Activated CD4-positive, alpha-beta T cell treated with anti-CD3 and anti-CD28 coated beads, Interleukin-2, amount 50 U/mL, for 1 hour (primary cell): ENCODE results near the gene RPL7A.
A peak's percentile ranks its signal among the peaks of the same experiment; 100 is the strongest.

Experiments
- DNase-seq: peaks from one replicate; pipeline ENCODE4 v3.0.0-alpha.2; 2020

The RPL7A gene

DNA sequence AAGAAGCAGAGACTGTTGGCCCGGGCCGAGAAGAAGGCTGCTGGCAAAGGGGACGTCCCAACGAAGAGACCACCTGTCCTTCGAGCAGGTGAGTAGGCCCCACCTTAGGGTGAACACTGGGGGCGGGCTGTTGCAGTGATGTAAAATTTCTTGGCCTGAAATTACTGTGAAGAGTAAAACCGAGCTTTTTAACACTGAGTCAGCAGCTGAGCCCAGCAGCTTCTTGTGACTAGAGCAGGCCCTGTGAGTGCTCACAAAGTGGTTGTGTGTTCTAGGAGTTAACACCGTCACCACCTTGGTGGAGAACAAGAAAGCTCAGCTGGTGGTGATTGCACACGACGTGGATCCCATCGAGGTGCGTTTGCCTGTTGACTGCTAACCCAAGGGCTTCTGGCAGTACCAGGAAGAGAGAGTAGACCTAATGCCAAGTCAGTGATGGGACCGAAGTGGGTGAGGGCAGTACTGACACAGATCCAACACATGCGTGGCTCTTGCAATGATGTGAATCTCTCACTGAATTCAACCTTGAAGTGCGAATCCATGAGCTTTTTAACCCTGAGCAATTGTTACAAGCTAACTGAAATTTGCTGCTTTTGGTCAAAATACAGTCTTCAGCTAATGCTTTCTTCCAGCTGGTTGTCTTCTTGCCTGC lies 2.1 kb downstream of the RPL7A start:
- DNase-seq = no peak

DNA sequence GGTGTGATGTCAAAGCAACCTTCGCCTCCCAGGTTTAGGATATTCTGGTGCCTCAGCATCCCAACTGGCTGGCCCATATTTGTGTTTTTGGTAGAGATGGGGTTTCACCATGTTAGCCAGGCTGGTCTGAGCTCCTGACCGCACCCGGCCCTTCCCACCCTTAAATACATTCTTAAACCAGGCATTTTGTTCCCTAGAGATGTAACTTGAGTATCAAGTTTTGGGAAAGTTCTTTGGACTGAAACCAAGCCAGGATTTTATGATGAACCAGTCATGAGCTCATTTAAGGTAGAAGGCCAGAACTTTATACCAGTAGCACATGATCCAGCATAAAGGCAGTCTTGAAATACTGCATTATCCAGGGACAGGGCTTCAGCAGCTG lies 3.5 kb downstream of the RPL7A start:
- no peak for DNase-seq

DNA sequence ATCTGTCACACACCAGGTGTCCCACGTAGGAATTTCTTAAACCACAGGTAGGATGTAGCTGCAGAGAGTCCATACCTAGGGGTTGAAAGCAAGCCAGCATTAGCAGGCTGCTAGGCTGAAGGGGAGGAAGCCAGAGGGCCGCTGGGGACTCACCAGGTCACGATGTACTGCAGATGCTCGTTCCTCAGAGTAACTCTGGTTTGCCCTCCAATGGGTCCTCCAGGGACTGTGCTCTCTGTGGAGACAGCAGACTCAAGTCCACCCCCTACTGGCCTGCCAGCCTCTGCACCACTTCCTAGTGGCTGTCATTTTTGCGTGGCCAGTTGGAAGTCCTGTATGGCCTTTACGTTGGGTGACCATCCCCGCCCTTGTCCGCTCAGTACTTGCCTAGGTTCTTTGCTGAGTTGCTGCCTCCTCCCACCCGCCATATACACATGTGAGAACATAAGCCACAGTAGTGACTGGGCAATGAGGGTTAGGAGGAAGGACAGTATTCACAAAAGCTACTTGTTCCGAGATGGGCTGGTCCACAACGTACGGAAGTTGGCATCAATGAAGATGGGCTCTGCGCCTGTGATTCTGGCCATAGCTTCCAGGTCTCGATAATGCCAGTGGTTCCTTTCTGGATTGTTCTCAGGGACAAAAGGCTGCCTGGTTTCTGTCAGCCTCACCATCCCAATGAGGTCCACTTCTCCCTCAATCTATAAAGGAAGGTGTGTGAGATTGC lies 4.1 kb downstream of the RPL7A start:
- DNase-seq = no peak

DNA sequence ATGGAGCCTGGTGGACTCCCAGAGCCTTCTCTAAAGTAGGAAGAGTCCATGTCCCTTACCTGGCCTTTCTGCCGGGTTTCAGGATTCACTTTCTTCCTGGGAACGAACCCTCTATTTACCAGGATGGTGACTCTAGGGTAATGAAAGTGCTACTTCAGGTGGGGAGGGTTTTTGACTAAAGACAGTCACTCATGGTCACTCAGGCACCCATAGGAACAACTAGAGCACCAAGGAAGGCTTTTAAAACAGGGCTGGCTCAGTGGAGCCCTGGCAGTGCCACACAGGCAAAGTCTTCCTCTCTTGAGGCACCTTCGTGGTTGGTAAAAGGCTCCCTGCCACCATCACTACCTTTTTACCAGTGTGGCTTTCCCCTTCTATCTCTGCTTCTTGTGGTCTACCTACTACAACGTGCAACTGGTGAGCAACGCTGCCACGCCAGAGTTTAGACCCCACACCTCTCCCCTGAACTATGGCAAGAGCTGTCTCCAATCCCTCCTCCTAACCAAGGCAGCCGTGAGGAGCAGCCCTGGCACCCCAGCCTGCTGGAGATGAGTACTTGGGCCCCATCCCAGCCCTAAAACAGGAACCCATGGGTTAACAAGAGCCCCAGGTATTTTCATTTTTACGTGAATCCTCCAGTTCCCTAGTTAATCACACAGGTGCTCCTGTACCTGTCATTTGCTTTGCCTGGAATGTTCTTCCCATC lies 4.8 kb downstream of the RPL7A start:
- no peak for DNase-seq

DNA sequence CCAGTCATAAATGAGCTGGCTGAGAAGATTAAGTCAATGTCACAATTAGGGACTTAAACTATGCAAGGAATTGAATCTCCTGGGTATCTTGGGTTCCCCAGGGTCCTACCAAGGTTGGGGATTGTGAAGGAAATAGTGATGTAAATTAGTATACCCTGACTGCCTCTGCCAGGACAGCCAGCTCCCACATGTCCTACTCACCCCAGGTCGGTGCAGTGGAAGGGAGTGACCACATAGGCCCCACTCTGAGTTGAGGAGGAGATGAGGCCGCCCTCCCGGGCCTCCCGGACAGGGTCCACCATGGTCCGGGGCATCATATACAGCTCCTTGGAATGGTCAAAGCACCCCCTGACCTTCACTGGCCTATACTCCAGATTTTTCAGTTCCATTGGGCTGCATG lies 5.5 kb downstream of the RPL7A start:
- no peak for DNase-seq

DNA sequence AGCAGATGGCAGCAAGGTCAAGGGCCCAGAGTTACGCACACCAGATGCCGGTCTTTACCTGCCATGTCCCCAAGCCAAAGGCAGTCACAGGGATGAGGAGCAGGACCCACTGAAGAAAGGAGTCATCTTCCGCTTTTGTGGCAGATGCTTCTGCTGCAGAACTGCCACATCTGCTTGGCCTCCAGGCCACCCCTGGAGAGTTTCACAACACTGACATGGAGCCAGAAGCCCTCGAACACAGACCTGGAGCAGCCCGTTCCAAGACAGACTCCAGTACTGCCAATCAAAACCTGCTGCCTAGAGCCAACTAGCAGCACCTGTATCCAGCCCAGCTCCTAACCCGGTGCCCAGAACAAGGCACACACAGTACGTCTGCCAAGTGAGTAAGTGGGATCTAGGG lies 6.7 kb downstream of the RPL7A start:
- DNase-seq = no peak

DNA sequence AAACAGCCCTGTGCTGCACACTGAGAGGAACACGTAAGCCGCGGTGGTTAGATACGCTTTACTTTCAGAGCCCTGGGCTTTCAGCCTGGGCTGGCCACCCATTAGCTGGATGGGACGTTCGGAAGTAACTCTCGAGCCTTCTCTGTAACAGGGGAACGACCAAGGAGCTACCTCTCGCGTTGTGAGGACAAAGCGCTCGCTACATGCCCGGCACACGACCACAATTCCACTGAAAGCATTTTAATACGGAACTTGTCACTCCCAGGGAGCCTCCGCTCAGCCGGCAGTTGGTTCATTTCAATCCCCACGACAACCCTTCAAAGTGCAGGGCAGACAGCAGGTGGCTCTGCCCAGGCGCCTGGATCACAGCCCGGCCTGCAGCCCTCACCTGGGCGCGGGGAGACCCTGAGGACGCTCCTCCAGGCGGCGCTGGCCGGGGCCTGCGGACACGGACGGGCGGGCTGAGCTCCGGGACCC lies 7.9 kb downstream of the RPL7A start:
- DNase-seq = no peak

DNA sequence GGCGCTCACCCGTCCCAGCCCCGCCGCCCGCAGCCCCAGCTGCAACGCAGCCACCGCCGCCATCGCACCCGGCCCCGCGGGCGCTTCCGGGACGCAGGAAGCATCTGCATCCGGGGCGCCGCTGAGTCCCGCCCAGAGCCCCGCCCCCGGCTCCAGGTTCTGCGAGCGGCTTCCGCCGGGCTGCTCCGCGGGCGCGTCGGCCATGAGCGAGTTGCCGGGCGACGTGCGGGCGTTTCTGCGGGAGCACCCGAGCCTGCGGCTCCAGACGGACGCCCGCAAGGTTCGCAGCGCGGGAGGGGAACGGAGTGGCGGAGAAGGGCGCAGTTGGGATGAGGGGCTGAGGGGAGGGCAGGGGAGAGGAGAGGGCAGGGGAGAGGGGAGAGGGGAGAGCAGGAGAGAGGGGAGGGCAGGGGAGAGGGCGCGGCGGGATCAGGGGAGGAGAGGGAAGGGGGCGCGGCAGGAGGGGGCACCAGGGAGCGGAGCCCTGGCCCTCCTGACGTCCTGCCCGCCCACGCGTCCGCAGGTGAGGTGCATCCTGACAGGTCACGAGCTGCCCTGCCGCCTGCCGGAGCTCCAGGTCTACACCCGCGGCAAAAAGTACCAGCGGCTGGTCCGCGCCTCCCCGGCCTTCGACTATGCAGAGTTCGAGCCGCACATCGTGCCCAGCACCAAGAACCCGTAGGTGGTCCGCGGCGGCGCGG lies 8.5 kb downstream of the RPL7A start, which contains the start of the genes SURF1 and SURF2:
TSS of gene SURF1 (minus strand) at position 97 of the 701 bp plus-strand sequence. CDS start at position 63, 34 bp downstream.
TSS of gene SURF2 (plus strand) at position 160 of the 701 bp plus-strand sequence. CDS start at position 203, 43 bp downstream.
- DNase-seq = peak; percentile 91

DNA sequence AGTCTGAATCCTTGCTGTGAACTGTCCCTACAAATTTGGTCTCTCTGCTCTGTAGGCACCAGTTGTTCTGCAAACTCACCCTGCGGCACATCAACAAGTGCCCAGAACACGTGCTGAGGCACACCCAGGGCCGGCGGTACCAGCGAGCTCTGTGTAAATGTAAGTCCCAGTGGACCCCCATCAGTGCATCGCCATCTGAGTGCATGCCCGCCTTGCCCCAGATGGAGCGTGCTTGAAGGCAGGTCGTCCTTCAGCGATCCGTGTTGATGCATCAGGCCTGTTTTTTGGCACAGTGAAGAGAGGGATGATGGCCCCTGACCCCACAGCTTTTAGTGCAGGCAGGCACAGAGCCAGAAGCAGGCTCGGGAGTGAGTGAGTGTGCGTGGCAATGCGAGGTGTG lies 9.6 kb downstream of the RPL7A start:
- no peak for DNase-seq

DNA sequence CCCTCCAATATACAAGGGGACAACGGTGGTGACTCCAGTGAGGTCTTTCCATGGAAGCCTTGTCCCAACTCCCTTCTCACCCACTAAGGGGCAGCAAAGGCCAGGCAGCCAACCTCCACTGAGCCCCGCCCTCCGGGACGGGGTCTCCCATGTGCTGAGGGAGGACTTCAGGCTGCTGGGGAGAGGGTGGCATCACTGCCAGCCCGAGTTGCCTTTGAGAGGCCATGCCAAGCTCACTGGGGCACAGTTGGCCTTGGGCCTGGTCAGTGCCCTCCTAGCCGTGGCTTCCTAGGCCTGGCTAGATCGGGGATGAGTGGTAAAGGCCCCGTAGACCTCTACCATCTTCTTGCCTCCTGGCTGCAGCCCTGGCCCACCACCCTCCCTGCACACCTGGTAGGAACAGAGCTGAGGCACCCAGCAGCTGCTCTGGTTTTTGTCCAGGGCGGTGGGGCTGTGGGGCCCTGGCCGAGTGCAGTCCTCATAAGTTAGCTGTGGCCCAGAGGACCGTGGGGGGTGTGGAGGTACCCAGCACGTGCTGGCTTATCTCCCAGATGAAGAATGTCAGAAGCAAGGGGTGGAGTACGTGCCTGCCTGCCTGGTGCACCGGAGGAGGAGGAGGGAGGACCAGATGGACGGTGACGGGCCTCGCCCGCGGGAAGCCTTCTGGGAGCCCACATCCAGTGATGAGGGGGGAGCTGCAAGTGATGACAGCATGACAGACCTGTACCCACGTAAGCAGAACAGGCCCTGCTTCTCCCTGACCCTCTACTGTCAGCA lies 11.6 kb downstream of the RPL7A start:
- no peak for DNase-seq

DNA sequence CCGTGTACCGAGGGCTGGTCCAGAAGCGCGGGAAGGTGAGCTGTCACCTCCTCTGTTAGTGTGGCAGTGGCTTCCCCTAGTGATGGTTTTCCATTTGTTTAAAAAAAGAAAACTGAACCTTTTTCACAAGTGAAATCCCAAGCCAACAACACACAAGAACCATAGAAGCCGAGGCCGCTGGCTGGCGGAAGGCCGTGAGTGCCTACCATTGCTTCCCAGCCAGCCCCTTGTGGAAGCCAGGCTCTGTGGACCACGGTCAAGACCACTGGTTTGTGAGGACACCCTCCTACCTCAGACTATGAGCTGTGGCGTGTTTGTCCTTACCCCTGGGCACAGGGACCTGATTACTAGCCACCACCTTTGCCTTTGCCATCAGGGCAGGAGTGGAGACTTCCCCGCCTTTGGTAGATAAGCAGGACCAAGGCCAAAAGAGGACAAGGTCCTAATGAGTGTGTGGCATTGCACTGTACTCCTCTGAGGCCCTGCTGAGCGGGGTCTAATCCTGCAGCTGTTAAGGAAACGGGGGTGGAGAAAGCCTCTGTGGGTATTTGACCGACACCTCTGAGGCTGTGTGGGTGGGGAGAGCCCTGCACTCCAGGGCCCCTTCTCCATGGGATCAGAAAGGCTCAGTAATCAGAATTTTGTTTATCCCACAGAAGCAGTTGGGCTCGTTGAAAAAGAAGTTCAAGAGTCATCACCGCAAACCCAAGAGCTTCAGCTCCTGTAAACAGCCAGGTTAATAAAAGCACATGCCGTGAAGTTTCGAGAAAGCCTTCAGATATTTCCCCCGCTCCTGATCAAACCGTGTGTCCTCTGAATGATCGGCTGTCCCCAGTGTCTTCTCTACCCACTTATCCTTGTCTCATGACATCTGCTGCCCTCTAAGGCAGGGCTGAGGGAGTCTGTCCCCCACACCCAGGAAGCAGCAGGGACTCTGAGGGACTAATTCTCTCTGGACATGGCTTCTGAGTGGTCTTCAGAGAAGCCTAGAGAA lies 12.7 kb downstream of the RPL7A start:
- DNase-seq = no peak

DNA sequence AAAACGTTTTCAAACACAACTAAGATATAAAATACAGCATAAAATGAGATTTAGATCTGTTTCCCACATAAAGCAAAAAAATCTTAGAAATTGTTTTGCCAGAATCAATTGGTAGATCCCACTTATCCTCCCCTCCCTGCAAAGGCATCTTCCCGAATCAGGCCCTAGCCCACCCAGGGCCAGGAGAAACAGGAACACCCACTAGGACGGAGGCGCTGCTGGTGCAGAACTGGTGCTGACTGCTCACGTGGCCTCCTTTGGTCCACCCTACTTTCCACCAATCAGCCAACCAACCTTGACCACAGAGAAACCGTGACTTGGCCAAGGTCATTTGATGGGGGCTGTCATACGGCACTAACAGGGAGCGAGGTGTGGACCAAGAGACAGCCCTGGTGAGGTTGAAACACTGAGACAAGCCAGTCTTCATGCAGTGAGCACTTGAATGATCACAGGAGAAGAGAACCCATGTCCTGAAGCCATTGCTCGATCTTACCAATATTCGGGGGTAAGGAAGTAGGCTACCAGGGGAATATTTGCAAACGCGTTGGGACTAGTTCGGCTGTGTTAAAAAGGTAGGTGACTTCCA lies 13.6 kb downstream of the RPL7A start:
- no peak for DNase-seq

DNA sequence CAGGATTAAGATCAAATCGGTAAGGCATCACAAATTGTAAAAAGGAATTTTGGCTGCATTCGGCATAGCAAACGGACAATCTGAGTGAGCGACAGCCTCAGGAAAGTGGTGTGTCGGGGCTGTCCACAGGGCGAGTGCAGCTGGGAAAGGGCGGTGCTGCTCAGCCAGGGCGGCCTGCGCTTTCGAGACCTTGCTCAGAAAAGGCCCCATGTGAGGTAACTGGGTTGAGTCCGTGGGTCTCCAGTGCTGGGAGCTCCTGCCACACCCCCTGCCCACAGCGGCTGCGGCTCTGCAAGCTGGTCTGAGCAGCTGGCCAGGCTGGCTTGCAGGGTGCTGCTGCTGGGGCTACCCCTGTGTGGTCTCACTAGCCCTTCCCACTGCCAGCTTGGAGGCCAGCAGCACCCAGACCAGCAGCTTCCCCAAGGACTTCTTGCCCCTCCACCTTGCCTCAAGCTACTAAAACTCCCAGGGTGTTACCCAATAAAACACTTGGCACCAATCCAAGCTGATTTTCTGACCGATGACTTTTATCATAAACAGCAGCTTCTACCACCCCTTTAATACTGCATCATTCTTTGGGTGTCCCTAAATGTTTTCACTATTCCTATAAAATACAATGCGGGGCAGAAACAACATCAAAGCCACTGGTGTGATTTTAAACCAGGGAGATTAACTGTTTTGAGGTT lies 14.5 kb downstream of the RPL7A start:
- no peak for DNase-seq

DNA sequence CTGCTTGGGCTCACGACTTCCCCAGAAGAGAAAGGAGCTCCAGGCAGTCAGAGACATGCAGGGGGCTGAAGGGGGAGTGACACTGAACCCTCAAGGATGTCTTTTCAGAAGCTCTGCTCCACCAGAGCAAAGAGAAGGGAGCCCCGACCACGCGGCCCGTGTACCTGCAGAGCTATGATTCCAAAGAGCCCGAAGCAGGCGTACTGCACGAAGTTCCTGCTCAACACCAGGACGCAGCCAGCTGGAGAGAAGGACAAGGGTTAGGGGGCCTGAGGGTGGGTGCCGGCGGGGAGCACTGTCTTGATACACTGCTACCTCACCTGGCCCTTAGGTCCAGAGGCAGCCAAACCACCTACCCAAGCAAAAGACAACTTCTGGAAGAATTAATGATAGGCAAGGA lies 18.4 kb downstream of the RPL7A start:
- DNase-seq = no peak

DNA sequence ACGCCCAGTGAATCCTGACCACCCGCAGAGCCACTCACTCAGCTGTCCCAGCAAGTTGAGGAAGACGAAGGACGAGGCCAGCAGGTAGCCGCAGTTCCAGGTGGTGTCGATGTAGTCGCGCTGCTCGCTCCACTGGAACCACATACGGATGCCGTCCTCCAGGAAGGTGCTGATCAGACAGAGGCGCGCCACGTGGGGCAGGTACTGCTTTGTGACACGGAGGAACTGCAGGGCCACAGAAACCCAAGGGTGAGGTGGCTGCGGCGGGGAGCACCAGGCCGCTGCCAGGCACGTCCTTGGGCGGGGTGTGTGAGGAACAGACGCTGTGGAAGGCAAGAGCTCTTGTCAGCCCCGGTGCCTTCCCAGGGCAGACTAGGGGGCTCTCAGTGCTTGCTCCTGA lies 19.2 kb downstream of the RPL7A start:
- no peak for DNase-seq

DNA sequence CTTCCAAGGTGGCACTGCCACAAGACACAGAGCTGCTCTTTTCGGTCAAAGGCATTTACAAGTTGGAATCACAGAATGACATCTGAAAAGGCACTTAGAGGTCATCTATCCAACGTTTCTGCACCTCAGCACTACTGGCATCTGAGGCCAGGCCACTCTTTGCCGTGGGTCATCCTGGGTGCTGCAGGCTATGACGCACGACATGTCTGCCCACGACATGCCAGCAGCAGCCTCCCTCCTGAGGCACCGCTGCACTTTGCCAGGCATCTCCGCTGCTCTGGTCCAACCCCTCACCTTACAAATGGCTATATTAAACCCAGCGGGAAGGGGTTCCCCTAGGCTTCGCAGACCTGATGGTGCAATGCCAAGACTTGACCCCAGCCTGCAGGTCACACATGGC lies 19.8 kb downstream of the RPL7A start:
- no peak for DNase-seq

DNA sequence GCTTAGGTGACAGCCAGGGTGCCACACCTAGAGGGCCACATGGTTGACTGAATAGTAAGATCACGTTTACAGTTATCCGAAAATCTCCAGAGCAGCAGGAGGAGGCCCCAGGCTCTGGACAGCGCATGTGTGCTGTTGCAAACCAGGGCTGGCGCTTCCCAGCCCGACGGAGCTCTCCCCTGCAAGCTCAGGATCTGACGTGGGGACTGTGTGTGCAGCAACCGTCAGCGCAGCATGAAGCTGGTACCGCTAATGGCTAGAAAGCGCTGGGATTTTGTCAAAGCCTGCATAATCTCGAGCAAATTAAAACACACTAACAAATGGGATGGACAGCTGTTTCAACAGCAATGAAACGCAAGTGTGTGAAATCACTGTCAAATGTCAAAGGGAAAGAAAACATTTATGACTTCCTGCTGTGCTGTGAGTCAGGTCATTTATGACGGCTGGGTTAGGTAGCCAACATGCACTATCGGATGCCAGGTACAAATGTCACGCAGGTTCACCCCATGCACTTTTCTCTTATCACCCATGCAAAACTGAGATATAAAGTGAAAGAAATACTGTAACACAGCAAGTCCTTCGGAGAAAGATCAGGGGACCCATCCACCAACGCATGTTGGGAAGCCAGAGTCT lies 20.3 kb downstream of the RPL7A start:
- DNase-seq = no peak

DNA sequence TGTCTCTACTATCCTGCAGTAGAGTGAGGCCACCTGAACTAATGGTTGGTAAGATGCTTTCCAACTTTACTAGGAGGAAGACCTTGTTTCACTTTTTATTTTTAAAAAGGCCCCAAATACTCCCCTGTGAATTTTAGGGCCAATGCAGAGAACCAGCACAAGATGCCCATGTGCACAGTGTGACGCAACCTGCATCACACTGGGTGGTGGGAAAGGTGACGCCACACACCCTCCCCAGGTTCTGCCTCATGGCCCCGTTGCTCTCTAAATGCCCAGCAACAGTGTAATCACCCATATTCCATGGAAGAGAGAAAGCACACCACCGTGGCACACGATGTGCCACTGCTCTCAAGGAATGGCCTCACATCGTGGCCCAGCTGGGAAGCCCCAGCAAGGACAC lies 21.4 kb downstream of the RPL7A start:
- DNase-seq = no peak

DNA sequence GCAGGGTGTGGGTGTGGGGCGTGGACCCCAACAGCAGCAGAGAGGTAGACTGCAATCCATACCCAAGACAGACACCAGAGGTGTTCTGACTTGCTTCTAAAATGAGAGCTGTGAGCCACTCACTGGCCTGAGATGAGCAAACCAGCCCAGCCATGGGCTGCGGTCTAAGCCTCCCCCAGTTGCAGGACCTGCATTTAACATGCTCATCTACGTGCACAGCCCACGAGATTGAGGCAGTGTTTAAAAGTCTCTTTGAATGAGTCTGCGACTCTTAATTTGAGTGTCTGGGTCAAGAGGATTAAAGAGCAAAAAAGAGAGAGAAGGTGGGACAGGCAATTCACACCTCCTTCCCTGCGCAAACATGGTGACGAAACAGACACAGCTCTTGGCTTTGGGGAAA lies 21.9 kb downstream of the RPL7A start:
- no peak for DNase-seq

DNA sequence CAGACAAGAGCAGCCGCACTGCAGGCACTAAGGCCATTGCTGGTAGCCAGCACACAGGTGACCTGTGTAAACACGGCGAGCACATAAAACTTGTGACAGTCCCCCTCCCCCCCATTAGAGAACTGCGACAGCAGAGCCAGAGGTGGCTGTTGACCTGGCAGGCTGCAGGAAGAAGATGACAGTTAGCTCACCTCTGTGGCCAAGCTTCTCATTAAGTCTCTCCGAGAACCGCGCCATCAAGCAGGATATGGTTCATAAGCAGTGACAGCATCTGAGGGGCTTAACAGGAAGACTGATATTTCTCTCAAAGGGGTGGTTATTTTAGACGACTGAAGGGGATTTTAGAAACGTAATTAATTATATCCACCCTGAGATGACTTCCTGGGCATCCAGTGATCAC lies 22.7 kb downstream of the RPL7A start:
- DNase-seq = peak; percentile 38
